BLaER1 (cell line): Measurements from ENCODE around the gene TRIM47.
A peak's percentile ranks its signal among the peaks of the same experiment; 100 is the strongest.
"Not testable (repeated sequence)": the region's sequence is repeated elsewhere in the genome, so short reads cannot be mapped to it uniquely, and the experiment has no call there.

Source experiments
- H3K27ac ChIP-seq: shearing (Covaris generic); formaldehyde crosslinking; 2 replicates; pipeline ENCODE4 v1.8.1; 2022
- H3K27me3 ChIP-seq: shearing (Covaris generic); formaldehyde crosslinking; 2 replicates; pipeline ENCODE4 v1.8.1; 2022
- H3K36me3 ChIP-seq: shearing (Covaris generic); formaldehyde crosslinking; 2 replicates; pipeline ENCODE4 v1.8.1; 2022
- H3K4me1 ChIP-seq: shearing (Covaris generic); formaldehyde crosslinking; 2 replicates; pipeline ENCODE4 v1.8.1; 2022
- H3K4me2 ChIP-seq: shearing (Covaris generic); formaldehyde crosslinking; 2 replicates; pipeline ENCODE4 v1.8.1; 2022
- H3K4me3 ChIP-seq: shearing (Covaris generic); formaldehyde crosslinking; 2 replicates; pipeline ENCODE4 v1.8.1; 2022
- H3K9ac ChIP-seq: shearing (Covaris generic); formaldehyde crosslinking; 2 replicates; pipeline ENCODE4 v1.8.1; 2022
- H3K9me3 ChIP-seq: shearing (Covaris generic); formaldehyde crosslinking; 2 replicates; pipeline ENCODE4 v1.8.1; 2022
- H4K20me1 ChIP-seq: shearing (Covaris generic); formaldehyde crosslinking; 2 replicates; pipeline ENCODE4 v1.8.1; 2022
- Cebpa-rat ChIP-seq: shearing (Covaris generic); IDR thresholded peaks from 2 replicates; pipeline ENCODE4 v1.8.1; 2022

TRIM47 gene

DNA sequence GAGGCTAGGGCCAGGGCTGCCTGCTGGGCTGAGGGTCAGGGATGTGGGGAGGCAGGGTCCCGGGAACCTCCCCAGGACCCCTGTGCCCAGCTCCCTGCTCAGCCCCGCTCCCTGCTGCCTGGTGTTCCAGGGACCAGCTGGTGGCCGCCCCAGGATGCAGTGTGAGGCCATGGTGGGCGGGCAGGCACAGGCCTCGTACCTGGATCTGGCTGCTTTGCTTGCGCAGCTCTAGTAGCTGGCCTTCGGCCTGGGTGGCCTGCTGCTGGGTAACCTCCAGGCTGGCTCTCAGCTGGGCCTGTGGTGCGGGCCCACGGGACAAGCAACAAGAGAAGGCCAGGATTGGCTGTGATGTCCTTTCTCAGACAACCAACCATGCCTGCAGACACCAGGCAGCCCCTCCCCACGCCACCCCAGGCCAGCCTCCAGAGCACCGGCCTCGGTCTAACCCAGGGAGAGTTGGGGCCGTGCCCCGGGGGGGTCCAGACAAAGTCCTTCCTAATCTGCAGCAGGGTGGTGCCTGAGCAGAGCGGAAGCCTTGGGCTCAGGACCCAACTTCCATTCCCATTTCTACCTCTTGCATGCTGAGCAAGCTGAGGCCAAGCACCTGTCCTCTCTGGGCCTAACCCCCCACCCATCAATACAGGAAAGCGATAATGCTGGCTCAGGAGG is 14.3 kb upstream of the TRIM47 start:
- peak overlapping the region; percentile 49; the same call in 1 of the 2 replicates for H3K27ac ChIP-seq
- peaks cover 46% of the 10 kb centered on the region for H3K36me3 ChIP-seq
- H3K4me1 ChIP-seq = peaks cover 44% of the 10 kb centered on the region
- H3K27me3 ChIP-seq = no peaks in the 10 kb centered on the region
- no peaks in the 10 kb centered on the region for H3K9me3 ChIP-seq
- H3K4me3 ChIP-seq = no peak overlapping the region
- peak overlapping the region; percentile 58; the same call in 1 of the 2 replicates for H3K9ac ChIP-seq
- TF ChIP-seq Cebpa-rat = no peak
- peaks cover 50% of the 10 kb centered on the region for H4K20me1 ChIP-seq
- peak overlapping the region; percentile 98 for H3K4me2 ChIP-seq

DNA sequence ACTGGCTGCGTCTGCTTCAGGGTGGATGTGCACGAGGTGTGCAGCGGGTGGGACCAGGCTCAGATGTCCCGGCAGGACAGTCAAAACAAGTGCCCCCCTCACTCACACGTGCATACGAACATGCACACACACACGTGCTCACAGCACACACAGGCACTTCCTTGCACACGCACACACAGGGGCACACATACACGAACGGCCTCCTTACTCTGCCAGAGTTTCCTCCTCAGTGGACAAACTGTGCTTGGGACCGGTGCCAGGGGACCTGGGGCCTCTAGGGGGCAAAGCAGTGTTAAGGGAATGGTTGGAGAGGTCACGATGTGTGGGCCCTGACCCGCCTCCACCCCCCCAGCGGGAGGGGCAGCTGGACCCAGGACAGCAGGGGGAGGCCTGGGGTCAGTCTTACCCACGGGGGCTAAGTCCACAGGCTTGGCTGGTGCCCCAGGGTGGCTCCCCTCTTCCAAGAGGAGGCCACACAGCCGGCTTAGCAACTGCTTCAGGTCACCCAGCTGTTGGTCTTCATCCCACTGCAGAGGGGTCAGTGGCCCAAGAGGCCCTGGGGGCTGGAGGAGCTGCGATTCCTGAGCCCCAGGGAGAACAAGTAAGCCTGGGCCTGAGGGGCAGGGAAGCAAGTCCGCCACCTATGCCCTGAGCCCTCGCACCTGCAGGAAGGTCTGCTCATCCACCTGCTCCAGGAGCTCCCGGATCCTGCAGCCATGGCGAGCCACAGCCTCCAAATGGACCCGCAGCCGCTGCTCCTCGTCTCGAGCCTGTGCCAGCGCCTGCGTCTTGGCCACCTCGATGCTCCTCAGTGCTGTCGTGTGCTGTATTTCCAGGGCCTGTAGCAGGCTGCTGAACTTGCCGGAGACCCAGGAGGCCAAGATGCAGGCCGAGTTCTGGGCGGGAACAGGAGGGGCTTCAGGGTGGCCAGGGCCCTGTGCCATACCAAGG is 13.5 kb upstream of the TRIM47 start:
- Histone ChIP-seq H3K27ac (no peak overlapping the region), H3K4me3 (no peak overlapping the region), H4K20me1 (peaks cover 50% of the 10 kb centered on the region), H3K4me2 (no peak overlapping the region), H3K4me1 (peaks cover 37% of the 10 kb centered on the region), H3K36me3 (peaks cover 46% of the 10 kb centered on the region), H3K27me3 (no peaks in the 10 kb centered on the region), H3K9ac (no peak overlapping the region), H3K9me3 (no peaks in the 10 kb centered on the region)
- TF ChIP-seq Cebpa-rat = no peak

DNA sequence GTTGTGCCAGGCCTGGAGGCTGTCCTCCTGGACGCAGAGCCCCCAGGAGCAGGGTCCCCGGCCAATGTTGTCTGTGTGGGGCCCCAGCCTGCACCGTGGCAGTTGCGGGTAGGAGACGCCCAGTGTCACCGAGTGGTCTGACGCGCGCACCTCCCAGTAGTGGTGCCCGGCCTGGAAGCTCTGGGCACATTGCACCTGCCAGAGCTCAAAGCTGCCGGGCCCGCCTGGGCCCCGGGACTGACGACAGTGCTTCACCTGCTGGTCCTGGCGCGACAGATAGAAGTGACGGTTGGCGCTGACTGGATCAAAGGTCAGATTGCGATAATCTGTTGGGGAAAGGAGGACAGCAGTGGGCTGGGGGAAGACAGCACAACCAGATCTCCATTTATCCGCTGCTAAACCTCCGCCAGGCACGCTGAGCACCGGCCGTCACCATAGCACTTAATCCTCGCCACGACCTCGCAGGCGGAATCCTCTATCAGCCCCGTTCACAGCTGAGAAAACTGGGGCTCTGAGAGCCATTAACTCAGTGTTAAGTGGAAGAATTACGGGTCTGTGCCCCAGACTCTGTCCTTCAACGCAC is 12.7 kb upstream of the TRIM47 start:
- Histone ChIP-seq H3K27me3 (no peaks in the 10 kb centered on the region), H4K20me1 (peaks cover 50% of the 10 kb centered on the region), H3K9ac (no peak overlapping the region), H3K36me3 (peaks cover 46% of the 10 kb centered on the region), H3K4me3 (no peak overlapping the region), H3K4me1 (peaks cover 40% of the 10 kb centered on the region), H3K4me2 (no peak overlapping the region), H3K27ac (no peak overlapping the region), H3K9me3 (no peaks in the 10 kb centered on the region)
- TF ChIP-seq Cebpa-rat = no peak

- no peaks in the 10 kb centered on the region for H3K9me3 ChIP-seq
These were observed 11.1 kb upstream of the TRIM47 start for GRCh38 chr17:75889454-75889853.

DNA sequence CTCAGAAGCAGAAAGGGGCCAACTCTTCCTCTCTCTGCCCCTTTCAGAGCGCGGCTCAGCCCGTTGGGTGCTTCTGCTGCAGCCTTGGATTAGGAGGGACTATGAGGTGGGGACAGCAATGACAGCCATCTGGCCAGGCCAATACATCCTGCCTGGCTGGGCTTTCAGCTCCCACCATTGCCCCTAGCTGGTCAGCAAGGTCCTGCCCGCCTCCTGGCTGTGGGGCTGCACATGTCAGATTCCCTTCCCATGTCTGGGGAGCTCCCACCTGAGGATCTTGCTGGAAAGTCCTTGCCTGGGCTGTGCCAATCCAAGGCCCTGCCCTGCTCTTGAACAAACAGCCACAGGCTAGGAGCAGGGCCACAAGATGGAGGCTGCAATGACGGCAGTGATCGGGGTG is 10.1 kb upstream of the TRIM47 start:
- peaks cover 46% of the 10 kb centered on the region for H3K36me3 ChIP-seq
- no peak overlapping the region for H3K4me3 ChIP-seq
- H3K9ac ChIP-seq = no peak overlapping the region
- H3K27me3 ChIP-seq = no peaks in the 10 kb centered on the region
- H3K9me3 ChIP-seq = no peaks in the 10 kb centered on the region
- TF ChIP-seq Cebpa-rat = no peak
- H3K27ac ChIP-seq = no peak overlapping the region
- H3K4me1 ChIP-seq = peaks cover 23% of the 10 kb centered on the region
- no peak overlapping the region for H3K4me2 ChIP-seq
- peaks cover 33% of the 10 kb centered on the region for H4K20me1 ChIP-seq

More at GRCh38 chr17:75889454-75889853, 11.1 kb upstream of the TRIM47 start:
- Histone ChIP-seq H3K27ac (no peak overlapping the region), H3K36me3 (peaks cover 46% of the 10 kb centered on the region), H3K4me3 (no peak overlapping the region), H4K20me1 (peaks cover 43% of the 10 kb centered on the region), H3K4me1 (peaks cover 32% of the 10 kb centered on the region), H3K4me2 (no peak overlapping the region), H3K27me3 (no peaks in the 10 kb centered on the region), H3K9ac (no peak overlapping the region)
- no peak for TF ChIP-seq Cebpa-rat

GRCh38 chr17:75885860-75886259 is 7.5 kb upstream of the TRIM47 start:
- peaks cover 23% of the 10 kb centered on the region for H3K36me3 ChIP-seq
- not testable (repeated sequence) for H4K20me1 ChIP-seq, H3K27me3 ChIP-seq, H3K9me3 ChIP-seq, H3K27ac ChIP-seq, H3K4me2 ChIP-seq, H3K9ac ChIP-seq, H3K4me3 ChIP-seq
- H3K4me1 ChIP-seq = peaks cover 38% of the 10 kb centered on the region

- peaks cover 43% of the 10 kb centered on the region for H3K4me1 ChIP-seq
- H3K4me2 ChIP-seq = no peak overlapping the region; the same call in 1 of the 2 replicates
- H3K27ac ChIP-seq = no peak overlapping the region
- peaks cover 19% of the 10 kb centered on the region for H3K36me3 ChIP-seq
- H3K9me3 ChIP-seq = no peaks in the 10 kb centered on the region
- peaks cover 3% of the 10 kb centered on the region; the same call in 1 of the 2 replicates for H4K20me1 ChIP-seq
- H3K27me3 ChIP-seq = peaks cover 5% of the 10 kb centered on the region
- no peak overlapping the region for H3K9ac ChIP-seq
- no peak overlapping the region for H3K4me3 ChIP-seq
- no peak for TF ChIP-seq Cebpa-rat
These were observed 7.0 kb upstream of the TRIM47 start for GRCh38 chr17:75885431-75885830.

- H3K4me2 ChIP-seq = peak overlapping the region; percentile 78
- H4K20me1 ChIP-seq = no peaks in the 10 kb centered on the region; the same call in 1 of the 2 replicates
- H3K36me3 ChIP-seq = no peaks in the 10 kb centered on the region
- H3K27ac ChIP-seq = peak overlapping the region; percentile 47; the same call in 1 of the 2 replicates
- H3K4me3 ChIP-seq = no peak overlapping the region
- H3K4me1 ChIP-seq = peaks cover 66% of the 10 kb centered on the region
- peaks cover 40% of the 10 kb centered on the region for H3K27me3 ChIP-seq
- TF ChIP-seq Cebpa-rat = peak; percentile 94
- H3K9me3 ChIP-seq = no peaks in the 10 kb centered on the region
- H3K9ac ChIP-seq = no peak overlapping the region
These were observed 3.5 kb upstream of the TRIM47 start for GRCh38 chr17:75881678-75882454.

GRCh38 chr17:75880266-75880665 is 1.9 kb upstream of the TRIM47 start:
- H3K9me3 ChIP-seq = no peaks in the 10 kb centered on the region
- H3K27ac ChIP-seq = no peak overlapping the region
- H3K36me3 ChIP-seq = no peaks in the 10 kb centered on the region
- TF ChIP-seq Cebpa-rat = no peak
- H3K9ac ChIP-seq = no peak overlapping the region
- no peaks in the 10 kb centered on the region; the same call in 1 of the 2 replicates for H4K20me1 ChIP-seq
- H3K27me3 ChIP-seq = peaks cover 52% of the 10 kb centered on the region
- H3K4me1 ChIP-seq = peaks cover 73% of the 10 kb centered on the region
- peak overlapping the region; percentile 78; the same call in 1 of the 2 replicates for H3K4me2 ChIP-seq
- H3K4me3 ChIP-seq = no peak overlapping the region
